Activated B cell treated with CpG ODN at 0.5 μM for 24 hours (primary cell): ENCODE results near the gene ZFC3H1. TPM values are rescaled to one million over a fixed set of nuclear protein-coding genes. Genes with fewer than 3 reads are reported as not detected.

Source experiments
- ATAC-seq: fragments of 200-7000 bp; cut with Tn5 transposase; one replicate; pipeline ENCODE4 v1.10.0; 2021; ENCODE audit warnings: low read depth, mild to moderate bottlenecking, moderate library complexity
- CTCF ChIA-PET: fragments of 350-600 bp; sonication (Branson Sonifier 250); formaldehyde crosslinking; loops from one replicate; lab custom pipeline; 2021; ENCODE audit warnings: antibody characterized with exemption; lab: Charles Lee
- POLR2A ChIA-PET: fragments of 350-600 bp; sonication (Branson Sonifier 250); formaldehyde crosslinking; loops from one replicate; lab custom pipeline; 2021; ENCODE audit warnings: antibody characterized with exemption; lab: Charles Lee
- DNase-seq: peaks from one replicate; pipeline ENCODE4 v3.0.0; 2022
- H3K27ac Mint-ChIP-seq: one replicate; pipeline ENCODE4 v1.8.0; 2020; ENCODE audit warnings: mixed read lengths
- H3K27me3 Mint-ChIP-seq: one replicate; pipeline ENCODE4 v1.8.0; 2021; ENCODE audit warnings: mixed read lengths
- H3K36me3 Mint-ChIP-seq: one replicate; pipeline ENCODE4 v1.8.0; 2021; ENCODE audit warnings: low read depth, mixed read lengths
- H3K4me1 Mint-ChIP-seq: one replicate; pipeline ENCODE4 v1.8.0; 2021; ENCODE audit warnings: mixed read lengths
- H3K4me3 Mint-ChIP-seq: one replicate; pipeline ENCODE4 v1.8.0; 2020; ENCODE audit warnings: mild to moderate bottlenecking, mixed read lengths
- H3K9me3 Mint-ChIP-seq: one replicate; pipeline ENCODE4 v1.8.0; 2020; ENCODE audit warnings: mixed read lengths
- CTCF ChIP-seq: fragments of 200-600 bp; IDR thresholded peaks from one replicate; pipeline ENCODE4 v1.8.0; 2022; ENCODE audit warnings: antibody characterized with exemption, mild to moderate bottlenecking
- intact Hi-C: fragments of 100-400 bp; cut with micrococcal nuclease; formaldehyde crosslinking; loops from one replicate; pipeline ENCODE4 v1.15.1; 2024
- total RNA-seq: library from RNA; stranded (reverse); gene quantifications from 2 replicates; pipeline ENCODE4 v1.2.3, GENCODE V29; 2022

Gene ZFC3H1
- total RNA-seq, 1 donor from 2014 or later = 107 TPM

- ChIA-PET POLR2A (interaction anchor here (0.7 kb wide), 1 partner anchor 142 kb away, joined by 3 read pairs; no protein-coding TSS in a partner anchor), CTCF (interaction anchor here (0.7 to 1.0 kb wide), 2 partner anchors 142 to 1725 kb away, joined by 3 to 4 read pairs; no protein-coding TSS in a partner anchor)
- no peak for TF ChIP-seq CTCF
- no peak overlapping the region for H3K4me3 Mint-ChIP-seq
- H3K27me3 Mint-ChIP-seq = no peaks in the 10 kb centered on the region
- H3K36me3 Mint-ChIP-seq = peaks cover 47% of the 10 kb centered on the region
- intact Hi-C loops = no loop called here
- DNase-seq = no peak
- no peak overlapping the region for H3K27ac Mint-ChIP-seq
- no peak for ATAC-seq
- peaks cover 3% of the 10 kb centered on the region for H3K4me1 Mint-ChIP-seq
- no peaks in the 10 kb centered on the region for H3K9me3 Mint-ChIP-seq
These were observed 58.6 kb downstream of the ZFC3H1 start for GRCh38 chr12:71605039-71605438.

- TF ChIP-seq CTCF = no peak
- ChIA-PET POLR2A (no interaction called here), CTCF (no interaction called here)
- intact Hi-C loops = no loop called here
- DNase-seq (no peak), ATAC-seq (no peak)
- Mint-ChIP-seq H3K4me1 (no peaks in the 10 kb centered on the region), H3K27ac (no peak overlapping the region), H3K4me3 (no peak overlapping the region), H3K27me3 (no peaks in the 10 kb centered on the region), H3K36me3 (peaks cover 29% of the 10 kb centered on the region), H3K9me3 (peaks cover 6% of the 10 kb centered on the region)
These were observed 60.7 kb downstream of the ZFC3H1 start for GRCh38 chr12:71602761-71603577.

GRCh38 chr12:71601546-71601945 lies 62.1 kb downstream of the ZFC3H1 start:
- Mint-ChIP-seq H3K36me3 (peaks cover 15% of the 10 kb centered on the region), H3K9me3 (peaks cover 6% of the 10 kb centered on the region), H3K27ac (no peak overlapping the region), H3K4me3 (no peak overlapping the region), H3K4me1 (no peaks in the 10 kb centered on the region), H3K27me3 (no peaks in the 10 kb centered on the region)
- CTCF ChIA-PET = no interaction called here
- intact Hi-C loops = no loop called here
- no peak for DNase-seq
- no peak for ATAC-seq
- no peak for TF ChIP-seq CTCF
- POLR2A ChIA-PET = no interaction called here

GRCh38 chr12:71599210-71599609 lies 64.4 kb downstream of the ZFC3H1 start:
- DNase-seq = no peak
- CTCF ChIA-PET = no interaction called here
- H3K36me3 Mint-ChIP-seq = no peaks in the 10 kb centered on the region
- peaks cover 13% of the 10 kb centered on the region for H3K27me3 Mint-ChIP-seq
- no peaks in the 10 kb centered on the region for H3K4me1 Mint-ChIP-seq
- H3K27ac Mint-ChIP-seq = no peak overlapping the region
- POLR2A ChIA-PET = no interaction called here
- intact Hi-C loops = no loop called here
- no peak for TF ChIP-seq CTCF
- no peak overlapping the region for H3K4me3 Mint-ChIP-seq
- peaks cover 6% of the 10 kb centered on the region for H3K9me3 Mint-ChIP-seq
- no peak for ATAC-seq

GRCh38 chr12:71594214-71594948 lies 69.3 kb downstream of the ZFC3H1 start:
- intact Hi-C loops = no loop called here
- DNase-seq = no peak
- TF ChIP-seq CTCF = no peak
- H3K27me3 Mint-ChIP-seq = peaks cover 38% of the 10 kb centered on the region
- no peak overlapping the region for H3K27ac Mint-ChIP-seq
- ChIA-PET CTCF (no interaction called here), POLR2A (no interaction called here)
- peaks cover under 1% of the 10 kb centered on the region for H3K9me3 Mint-ChIP-seq
- no peaks in the 10 kb centered on the region for H3K4me1 Mint-ChIP-seq
- ATAC-seq = no peak
- no peaks in the 10 kb centered on the region for H3K36me3 Mint-ChIP-seq
- no peak overlapping the region for H3K4me3 Mint-ChIP-seq
